Heart left ventricle (tissue), 13 donors: ENCODE measurements around the gene HLA-DMA.

Experiments used
- CTCF ChIP-seq, 12 donors: fragments of 200-600 bp; sonication (generic) in 4 of 12; IDR thresholded peaks; one replicate each; pipeline versions ENCODE4 v1.5.0 to v1.8.0; 2018 to 2022; ENCODE audit warnings: antibody characterized with exemption in 12 of 12, mild to moderate bottlenecking in 5 of 12
- POLR2A ChIP-seq, 2 donors: fragments of 450-650 bp; IDR thresholded peaks; one replicate each; pipeline ENCODE4 v1.6.1; 2017; ENCODE audit warnings: antibody characterized with exemption in 2 of 2, mild to moderate bottlenecking in 2 of 2, moderate library complexity in 2 of 2
- donor health status: ischemic (EF 13 %, LVEDD 7.1; RV severe dilation, severe dysfunction).
- donor health status: DM: no; HTN: yes; CAD: no.
- donor health status: DM: no; HTN: no; CAD: no.
- donor health status: ischemic (EF 25% LVEDD 6.9; RV normal size, moderate dysfunction).
- donor health status: ischemic (EF 25% LVEDD 5.7; RV mildly dilated, moderate dysfunction).
- donor health status: ischemic (EF 35%, LVEDD 5.7; RV mildly dilated, moderate dysfunction).
- donor health status: nonischemic (EF 11% LVEDD 7.7; RV severe dilation, severe dysfunction).
- donor health status: DM: yes; HTN: yes; CAD: no.
- donor health status: PGD.
- donor health status: ischemic (EF 29% LVEDD 5.4; RV normal size, mild dysfunction).
- donor health status: nonischemic (EF 23%, LVEDD 6.1; RV moderate dilation, normal function).

DNA sequence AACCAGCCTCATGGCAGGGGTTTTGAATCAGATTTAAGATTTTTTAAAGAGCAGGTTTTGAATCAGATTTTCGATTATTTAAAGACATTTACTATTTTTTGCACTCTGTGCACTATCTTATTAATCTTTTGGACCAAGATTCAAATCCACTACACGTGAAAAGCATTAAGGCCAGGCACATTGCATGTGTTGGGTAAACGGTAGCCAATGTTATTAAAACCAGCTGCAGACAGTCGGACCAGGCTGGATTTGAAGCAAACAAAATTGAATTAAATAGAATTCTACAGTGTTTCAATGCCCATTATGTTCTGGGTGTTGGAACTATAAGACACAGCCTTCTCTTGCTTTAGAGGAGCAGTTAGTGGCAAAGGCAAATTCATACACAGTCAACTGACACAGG, 48.8 kb upstream of the HLA-DMA start:
- no peak for TF ChIP-seq CTCF (IDR thresholded peaks at IDR 0.05)
- TF ChIP-seq POLR2A (IDR thresholded peaks at IDR 0.05) = no peak
